ENCODE measurements around the gene VWA2. TPM values are rescaled to one million over a fixed set of nuclear protein-coding genes. Genes with fewer than 3 reads are reported as not detected.
"Not testable (repeated sequence)": the region's sequence is repeated elsewhere in the genome, so short reads cannot be mapped to it uniquely, and the experiment has no call there.

VWA2 gene
- total RNA-seq, 4 donors from 2014 or later: 0.20 TPM; not detected in 3

- no peaks in the 10 kb centered on the region for H3K27me3 ChIP-seq
- intact Hi-C loops (cut with DNase I; ENCODE audit: low total_unique reads) (no loop called here), in situ Hi-C loops (cut with MboI; ENCODE audit: low sequenced_read_pairs in 4 of 4) (no loop called here)
- H3K9me3 ChIP-seq: no peaks in the 10 kb centered on the region
- peaks cover 11 to 12% of the 10 kb centered on the region in 2 donors for H3K4me1 ChIP-seq
- DNase-seq (no peak), ATAC-seq (no peak)
- H3K4me3 ChIP-seq: no peak overlapping the region
- no peaks in the 10 kb centered on the region for H3K36me3 ChIP-seq
- no peak for TF ChIP-seq CTCF (IDR thresholded peaks at IDR 0.05 in 4 of 5, conservative IDR thresholded peaks at IDR 0.05 in 1 of 5)
- no peak for TF ChIP-seq POLR2A (IDR thresholded peaks at IDR 0.05)
- no peak overlapping the region for H3K27ac ChIP-seq
These were observed 89.4 kb downstream of the VWA2 start for GRCh38 chr10:114328441-114328812.

DNA sequence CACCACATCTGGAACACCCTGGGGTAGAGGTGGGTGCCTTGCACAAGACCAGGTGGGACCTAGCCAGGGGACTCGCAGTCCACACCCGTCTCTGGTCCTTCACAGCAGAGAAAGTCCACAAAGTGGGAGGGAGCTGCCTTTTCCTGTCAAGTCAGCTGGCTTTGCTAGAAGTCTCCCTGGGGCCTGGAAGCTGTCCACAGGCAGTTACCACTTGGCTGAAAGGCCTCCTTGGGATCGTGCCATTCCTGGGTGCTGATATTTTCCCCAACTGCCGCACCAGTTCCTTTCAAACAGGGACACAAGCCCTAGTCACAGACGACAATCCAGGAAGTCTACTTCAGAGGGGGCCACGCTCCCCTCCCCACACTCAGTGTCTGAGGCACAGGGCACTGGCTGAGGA is 89.8 kb downstream of the VWA2 start:
- Histone ChIP-seq H3K27me3 (no peaks in the 10 kb centered on the region), H3K36me3 (no peaks in the 10 kb centered on the region), H3K4me3 (no peak overlapping the region), H3K4me1 (peaks cover 12 to 15% of the 10 kb centered on the region in 2 donors), H3K27ac (no peak overlapping the region), H3K9me3 (no peaks in the 10 kb centered on the region)
- TF ChIP-seq CTCF (IDR thresholded peaks at IDR 0.05 in 4 of 5, conservative IDR thresholded peaks at IDR 0.05 in 1 of 5) (no peak), POLR2A (IDR thresholded peaks at IDR 0.05) (no peak)
- ATAC-seq (peak in 1 of 2 donors; percentile 87), DNase-seq (peak; percentile 37 to 42)
- in situ Hi-C loops (cut with MboI; ENCODE audit: low sequenced_read_pairs in 4 of 4) (no loop called here), intact Hi-C loops (cut with DNase I; ENCODE audit: low total_unique reads) (no loop called here)

- Histone ChIP-seq H3K4me1 (peaks cover 15 to 20% of the 10 kb centered on the region in 2 donors), H3K4me3 (no peak overlapping the region), H3K27me3 (no peaks in the 10 kb centered on the region), H3K9me3 (no peaks in the 10 kb centered on the region), H3K36me3 (no peaks in the 10 kb centered on the region), H3K27ac (no peak overlapping the region)
- no peak for DNase-seq
- ATAC-seq: no peak
- TF ChIP-seq POLR2A (IDR thresholded peaks at IDR 0.05): no peak
- no peak for TF ChIP-seq CTCF (IDR thresholded peaks at IDR 0.05 in 4 of 5, conservative IDR thresholded peaks at IDR 0.05 in 1 of 5)
- in situ Hi-C loops (cut with MboI; ENCODE audit: low sequenced_read_pairs in 4 of 4) (no loop called here), intact Hi-C loops (cut with DNase I; ENCODE audit: low total_unique reads) (loop anchor here (5.0 kb wide), 1 partner anchor 73 kb away; the partner anchor contains the start of gene AFAP1L2)
These were observed 90.7 kb downstream of the VWA2 start for GRCh38 chr10:114329634-114330365.

- peak overlapping the region in 3 of 4 donors; percentile 33 to 44 (median 35) for H3K27ac ChIP-seq
- peaks cover 28 to 31% of the 10 kb centered on the region in 2 donors for H3K4me1 ChIP-seq
- DNase-seq (no peak), ATAC-seq (peak in 1 of 2 donors; percentile 40)
- intact Hi-C loops (cut with DNase I; ENCODE audit: low total_unique reads) (loop anchor here (5.0 kb wide), 1 partner anchor 70 kb away; the partner anchor contains the start of gene AFAP1L2), in situ Hi-C loops (cut with MboI; ENCODE audit: low sequenced_read_pairs in 4 of 4) (no loop called here)
- no peaks in the 10 kb centered on the region for H3K36me3 ChIP-seq
- H3K27me3 ChIP-seq: no peaks in the 10 kb centered on the region
- no peak overlapping the region for H3K4me3 ChIP-seq
- TF ChIP-seq POLR2A (IDR thresholded peaks at IDR 0.05): no peak
- no peak for TF ChIP-seq CTCF (IDR thresholded peaks at IDR 0.05 in 4 of 5, conservative IDR thresholded peaks at IDR 0.05 in 1 of 5)
- H3K9me3 ChIP-seq: no peaks in the 10 kb centered on the region
These were observed 93.5 kb downstream of the VWA2 start for GRCh38 chr10:114332301-114333192.

DNA sequence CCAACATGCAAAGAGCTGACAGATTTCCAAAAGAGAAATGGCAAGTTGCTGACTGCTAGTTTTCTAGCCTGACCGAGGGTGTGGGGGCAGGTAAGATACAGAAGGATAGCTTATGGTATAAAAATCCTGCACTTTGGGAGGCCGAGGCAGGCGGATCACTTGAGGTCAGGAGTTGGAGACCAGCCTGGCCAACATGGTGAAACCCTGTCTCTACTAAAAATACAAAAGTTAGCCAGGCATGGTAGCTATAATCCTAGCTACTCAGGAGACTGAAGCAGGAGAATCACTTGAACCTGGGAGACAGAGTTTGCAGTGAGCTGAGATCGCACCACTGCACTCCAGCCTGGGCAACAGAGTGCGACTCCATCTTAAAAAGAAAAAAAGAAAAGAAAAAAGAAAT is 94.4 kb downstream of the VWA2 start:
- in situ Hi-C loops (cut with MboI; ENCODE audit: low sequenced_read_pairs in 4 of 4); H3K27me3 ChIP-seq; H3K36me3 ChIP-seq; ATAC-seq; H3K9me3 ChIP-seq; H3K4me3 ChIP-seq; DNase-seq; H3K27ac ChIP-seq: not testable (repeated sequence)
- H3K4me1 ChIP-seq: peaks cover 28 to 31% of the 10 kb centered on the region in 2 donors
- intact Hi-C loops (cut with DNase I; ENCODE audit: low total_unique reads): loop anchor here (5.0 kb wide), 1 partner anchor 69 kb away; the partner anchor contains the start of gene AFAP1L2
